C4-2B (cell line): ENCODE results near the gene KNDC1.

Source experiments
- CTCF ChIP-seq: fragments of 450-650 bp; conservative IDR thresholded peaks from 2 replicates; pipeline ENCODE4 v1.5.1; 2017; ENCODE audit warnings: mild to moderate bottlenecking
- ZFX ChIP-seq: fragments of 450-650 bp; IDR thresholded peaks from 2 replicates; pipeline ENCODE4 v1.6.1; 2017

DNA sequence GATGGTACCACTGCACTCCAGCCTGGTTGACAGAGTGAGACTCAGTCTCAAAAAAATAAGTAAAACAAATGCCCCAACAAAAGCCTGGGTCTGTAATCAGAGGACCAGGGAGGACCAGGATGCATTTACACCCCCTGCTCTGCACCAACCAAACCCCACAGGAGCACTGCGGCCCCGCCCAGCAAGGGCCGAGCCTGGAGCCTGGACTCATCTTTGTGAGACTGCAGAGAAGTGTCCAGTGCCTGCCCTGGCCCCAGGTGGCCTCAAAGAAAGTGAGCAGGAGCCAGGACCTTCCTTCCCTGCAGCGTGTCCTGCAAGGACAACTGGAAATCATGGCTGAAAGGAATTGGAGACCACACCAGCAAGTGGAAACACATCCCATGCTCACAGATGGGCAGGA is 31.6 kb downstream of the KNDC1 start:
- TF ChIP-seq CTCF (no peak), ZFX (no peak)
